Gastrocnemius medialis (tissue), 4 donors: Measurements from ENCODE around the gene OR51A7. TPM values are rescaled to one million over a fixed set of nuclear protein-coding genes. Genes with fewer than 3 reads are reported as not detected.

Source experiments
- ATAC-seq, 2 donors: fragments of 150-250 bp; one replicate each; pipeline ENCODE4 v1.9.1; 2016
- DNase-seq, 2 donors: peaks; one replicate each; pipeline ENCODE4 v3.0.0-alpha.2; 2019
- H3K27ac ChIP-seq, 4 donors: fragments of 200-600 bp; sonication (generic); 1 replicate in 1 of 4; 2 replicates in 3 of 4; pipeline ENCODE4 v1.5.1; 2016 to 2018; ENCODE audit warnings: mild to moderate bottlenecking in 2 of 4, moderate library complexity in 1 of 4
- H3K27me3 ChIP-seq, 3 donors: fragments of 200-600 bp; sonication (generic) in 2 of 3; 1 replicate in 1 of 3; 2 replicates in 2 of 3; pipeline versions ENCODE4 v1.5.1 to v1.6.0; 2016 to 2019; ENCODE audit warnings: mild to moderate bottlenecking in 1 of 3, moderate library complexity in 1 of 3
- H3K36me3 ChIP-seq, 2 donors: fragments of 200-600 bp; sonication (generic) in 1 of 2; one replicate each; pipeline ENCODE4 v1.5.1; 2017 to 2018
- H3K4me1 ChIP-seq, 2 donors: fragments of 200-600 bp; sonication (generic) in 1 of 2; one replicate each; pipeline ENCODE4 v1.5.1; 2016 to 2017; ENCODE audit warnings: mild to moderate bottlenecking in 2 of 2
- H3K4me3 ChIP-seq, 4 donors: fragments of 200-600 bp; sonication (generic) in 3 of 4; 1 replicate in 1 of 4; 2 replicates in 3 of 4; pipeline ENCODE4 v1.5.1; 2016 to 2019; ENCODE audit warnings: mild to moderate bottlenecking in 2 of 4
- H3K9me3 ChIP-seq, 3 donors: fragments of 200-600 bp; sonication (generic) in 2 of 3; 1 replicate in 1 of 3; 2 replicates in 2 of 3; pipeline ENCODE4 v1.5.1; 2016 to 2019
- POLR2A ChIP-seq, 2 donors: fragments of 450-650 bp; IDR thresholded peaks; one replicate each; pipeline ENCODE4 v1.6.1; 2017; ENCODE audit warnings: antibody characterized with exemption in 2 of 2, mild to moderate bottlenecking in 2 of 2, moderate library complexity in 2 of 2
- in situ Hi-C, 4 donors: fragments of 200-750 bp; cut with MboI; loops; one replicate each; pipeline versions ENCODE4 v1.15.0 to v1.8.0; 2017; ENCODE audit warnings: low sequenced_read_pairs in 4 of 4
- intact Hi-C: fragments of 100-400 bp; cut with DNase I; formaldehyde crosslinking; loops from one replicate; pipeline ENCODE4 v1.15.1; 2023; ENCODE audit warnings: low total_unique reads
- total RNA-seq, 4 donors: library from RNA; depleted of rRNA; stranded (reverse); fragments of >200 nt; gene quantifications; one replicate each; pipeline versions ENCODE4 v1.1.0 to v1.2.3, GENCODE V29; 2016
- TF ChIP-seq, protein P1 (sequence below), 5 experiments: fragments of 450-650 bp in 3 of 5; fragments of 200-600 bp in 2 of 5; sonication (generic) in 2 of 5; IDR thresholded peaks in 4 of 5; conservative IDR thresholded peaks in 1 of 5; 1 replicate in 4 of 5; 2 replicates in 1 of 5; pipeline ENCODE4 v1.5.1; 2016 to 2019; ENCODE audit warnings: antibody characterized with exemption in 5 of 5, mild to moderate bottlenecking in 3 of 5, moderate library complexity in 3 of 5

Gene OR51A7
- total RNA-seq, 4 donors from 2014 or later = not detected

- intact Hi-C loops = no loop called here
- Histone ChIP-seq H3K36me3 (no peaks in the 10 kb centered on the region), H3K9me3 (no peaks in the 10 kb centered on the region), H3K4me3 (no peak overlapping the region), H3K27me3 (no peaks in the 10 kb centered on the region), H3K4me1 (no peaks in the 10 kb centered on the region), H3K27ac (no peak overlapping the region)
- in situ Hi-C loops = no loop called here
- ATAC-seq (no peak), DNase-seq (no peak)
- TF ChIP-seq POLR2A (IDR thresholded peaks at IDR 0.05) = no peak
- TF ChIP-seq, protein P1, sequence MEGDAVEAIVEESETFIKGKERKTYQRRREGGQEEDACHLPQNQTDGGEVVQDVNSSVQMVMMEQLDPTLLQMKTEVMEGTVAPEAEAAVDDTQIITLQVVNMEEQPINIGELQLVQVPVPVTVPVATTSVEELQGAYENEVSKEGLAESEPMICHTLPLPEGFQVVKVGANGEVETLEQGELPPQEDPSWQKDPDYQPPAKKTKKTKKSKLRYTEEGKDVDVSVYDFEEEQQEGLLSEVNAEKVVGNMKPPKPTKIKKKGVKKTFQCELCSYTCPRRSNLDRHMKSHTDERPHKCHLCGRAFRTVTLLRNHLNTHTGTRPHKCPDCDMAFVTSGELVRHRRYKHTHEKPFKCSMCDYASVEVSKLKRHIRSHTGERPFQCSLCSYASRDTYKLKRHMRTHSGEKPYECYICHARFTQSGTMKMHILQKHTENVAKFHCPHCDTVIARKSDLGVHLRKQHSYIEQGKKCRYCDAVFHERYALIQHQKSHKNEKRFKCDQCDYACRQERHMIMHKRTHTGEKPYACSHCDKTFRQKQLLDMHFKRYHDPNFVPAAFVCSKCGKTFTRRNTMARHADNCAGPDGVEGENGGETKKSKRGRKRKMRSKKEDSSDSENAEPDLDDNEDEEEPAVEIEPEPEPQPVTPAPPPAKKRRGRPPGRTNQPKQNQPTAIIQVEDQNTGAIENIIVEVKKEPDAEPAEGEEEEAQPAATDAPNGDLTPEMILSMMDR (IDR thresholded peaks at IDR 0.05 in 4 of 5, conservative IDR thresholded peaks at IDR 0.05 in 1 of 5) = no peak
Observed at GRCh38 chr11:4887591-4887990, 16.0 kb upstream of the OR51A7 start.

DNA sequence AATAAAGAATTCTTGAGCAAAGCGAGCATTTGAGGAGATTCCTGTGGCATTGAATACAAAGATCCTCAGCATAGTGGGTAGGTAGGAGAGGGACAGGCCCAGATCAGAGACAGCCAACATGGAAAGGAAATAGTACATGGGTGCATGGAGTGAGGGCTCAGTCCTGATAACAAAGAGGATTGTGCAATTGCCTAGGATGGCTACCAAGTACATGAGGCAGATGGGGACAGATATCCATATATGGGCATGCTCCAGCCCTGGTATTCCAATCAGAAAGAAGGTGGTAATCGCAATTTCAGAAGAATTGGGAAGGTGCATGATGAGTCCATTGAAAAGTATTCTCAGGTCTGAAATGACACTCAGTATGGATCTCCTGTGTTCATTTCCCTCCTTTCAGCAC is 13.3 kb upstream of the OR51A7 start:
- TF ChIP-seq, protein P1 (IDR thresholded peaks at IDR 0.05 in 4 of 5, conservative IDR thresholded peaks at IDR 0.05 in 1 of 5) = no peak
- no peak for TF ChIP-seq POLR2A (IDR thresholded peaks at IDR 0.05)
- H3K36me3 ChIP-seq = no peaks in the 10 kb centered on the region
- no peaks in the 10 kb centered on the region for H3K4me1 ChIP-seq
- in situ Hi-C loops = no loop called here
- ATAC-seq (no peak), DNase-seq (no peak)
- no peaks in the 10 kb centered on the region for H3K27me3 ChIP-seq
- H3K27ac ChIP-seq = no peak overlapping the region
- no peaks in the 10 kb centered on the region for H3K9me3 ChIP-seq
- intact Hi-C loops = no loop called here
- no peak overlapping the region for H3K4me3 ChIP-seq

DNA sequence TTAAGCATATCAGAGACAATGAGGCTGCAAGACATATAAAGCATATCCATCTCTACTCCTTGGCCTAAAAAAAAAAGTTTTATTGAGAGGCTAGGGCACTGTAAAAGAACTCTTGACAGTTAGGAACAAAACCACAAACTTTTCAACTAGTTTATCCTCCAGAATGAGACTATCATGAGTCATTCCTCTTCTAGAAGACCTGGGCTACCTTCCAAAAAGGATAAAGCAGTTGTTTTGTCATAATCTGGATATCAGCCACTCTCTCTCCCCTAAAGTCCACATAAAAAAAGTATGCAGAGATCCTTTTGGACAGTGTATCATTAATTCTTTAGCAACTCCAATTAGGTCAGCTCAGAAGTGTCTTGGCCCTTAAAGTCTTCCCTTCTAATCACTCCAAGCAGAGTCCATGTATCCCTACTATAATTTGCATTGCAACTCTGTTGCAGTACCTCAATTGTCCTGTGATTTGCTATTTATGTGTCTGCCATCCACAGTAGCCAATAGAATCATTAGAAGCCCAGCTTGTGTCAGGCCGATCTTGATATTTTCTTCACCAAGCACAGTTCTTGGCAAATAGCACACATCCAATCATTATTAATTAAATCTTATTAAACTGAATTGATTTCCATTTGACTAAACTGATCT is 11.5 kb upstream of the OR51A7 start:
- Histone ChIP-seq H3K9me3 (no peaks in the 10 kb centered on the region), H3K27ac (no peak overlapping the region), H3K4me3 (no peak overlapping the region), H3K27me3 (no peaks in the 10 kb centered on the region), H3K36me3 (no peaks in the 10 kb centered on the region), H3K4me1 (no peaks in the 10 kb centered on the region)
- no peak for ATAC-seq
- in situ Hi-C loops = no loop called here
- DNase-seq = no peak
- TF ChIP-seq, protein P1 (IDR thresholded peaks at IDR 0.05 in 4 of 5, conservative IDR thresholded peaks at IDR 0.05 in 1 of 5) = no peak
- TF ChIP-seq POLR2A (IDR thresholded peaks at IDR 0.05) = no peak
- intact Hi-C loops = no loop called here

- H3K4me1 ChIP-seq = no peaks in the 10 kb centered on the region
- DNase-seq (no peak), ATAC-seq (no peak)
- H3K27ac ChIP-seq = no peak overlapping the region
- H3K36me3 ChIP-seq = no peaks in the 10 kb centered on the region
- TF ChIP-seq, protein P1 (IDR thresholded peaks at IDR 0.05 in 4 of 5, conservative IDR thresholded peaks at IDR 0.05 in 1 of 5) = no peak
- H3K27me3 ChIP-seq = no peaks in the 10 kb centered on the region
- H3K4me3 ChIP-seq = no peak overlapping the region
- in situ Hi-C loops = no loop called here
- intact Hi-C loops = no loop called here
- H3K9me3 ChIP-seq = no peaks in the 10 kb centered on the region
Observed at GRCh38 chr11:4916581-4916980, 13.0 kb downstream of the OR51A7 start.

- DNase-seq (no peak), ATAC-seq (no peak)
- no peaks in the 10 kb centered on the region for H3K4me1 ChIP-seq
- no peak for TF ChIP-seq POLR2A (IDR thresholded peaks at IDR 0.05)
- TF ChIP-seq, protein P1 (IDR thresholded peaks at IDR 0.05 in 4 of 5, conservative IDR thresholded peaks at IDR 0.05 in 1 of 5) = no peak
- H3K36me3 ChIP-seq = no peaks in the 10 kb centered on the region
- H3K9me3 ChIP-seq = no peaks in the 10 kb centered on the region
- no peak within 1 kb of the TSS for H3K4me3 ChIP-seq
- in situ Hi-C loops = no loop called here
- intact Hi-C loops = no loop called here
- no peak within 1 kb of the TSS for H3K27ac ChIP-seq
- no peaks in the 10 kb centered on the region for H3K27me3 ChIP-seq
Observed at GRCh38 chr11:4919250-4919649, 15.7 kb downstream of the OR51A7 start, which contains the start of gene OR51G2. OR51G2 (minus strand) TSS chr11:4919350; CDS start chr11:4915663, 3,687 bp downstream.
